T-helper 1 cell treated with Interleukin-12 subunit alpha and Interleukin-12 subunit beta and Interleukin-4 antibody, amounts not matched to agents 30 μg/mL and 1 μg/mL, for 36 hours (primary cell): ENCODE measurements around the gene NXPE4.
"Not testable (repeated sequence)": the region's sequence is repeated elsewhere in the genome, so short reads cannot be mapped to it uniquely, and the experiment has no call there.

Experiments used
- H3K27ac Mint-ChIP-seq: one replicate; pipeline ENCODE4 v1.8.0; 2021; ENCODE audit warnings: mild to moderate bottlenecking, mixed read lengths
- H3K27me3 Mint-ChIP-seq: one replicate; pipeline ENCODE4 v1.8.0; 2021; ENCODE audit warnings: low read depth, mixed read lengths
- H3K36me3 Mint-ChIP-seq: one replicate; pipeline ENCODE4 v1.8.0; 2021; ENCODE audit warnings: low read depth, mixed read lengths
- H3K4me1 Mint-ChIP-seq: one replicate; pipeline ENCODE4 v1.8.0; 2021; ENCODE audit warnings: low read depth, mixed read lengths
- H3K4me3 Mint-ChIP-seq: one replicate; pipeline ENCODE4 v1.8.0; 2021; ENCODE audit warnings: mild to moderate bottlenecking, moderate library complexity, mixed read lengths
- H3K9me3 Mint-ChIP-seq: one replicate; pipeline ENCODE4 v1.8.0; 2021; ENCODE audit warnings: mixed read lengths

The NXPE4 gene

DNA sequence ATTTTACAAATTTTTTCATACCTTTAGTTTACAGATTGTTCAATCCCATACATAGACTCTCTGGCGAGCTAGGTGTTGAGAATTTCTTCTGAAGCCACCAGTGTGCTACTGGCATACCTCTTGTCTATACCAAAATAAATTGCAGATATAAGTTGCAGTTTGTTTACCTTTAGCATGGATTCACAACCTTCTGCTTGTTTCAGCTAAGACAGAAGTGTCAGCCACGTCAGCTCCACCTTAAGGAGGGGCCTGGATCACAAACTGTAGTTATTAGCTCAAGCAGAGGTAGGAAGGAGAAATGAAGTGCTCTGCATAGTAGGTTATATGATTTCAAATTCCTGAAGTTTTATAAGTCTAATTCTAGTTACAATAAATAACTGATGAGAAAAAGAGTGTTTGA is at the start of gene NXPE4:
Gene NXPE4, minus strand, starts transcription at position 216 of the 400 bp plus-strand sequence. CDS start 1,027 bp downstream, outside the sequence.
- Mint-ChIP-seq H3K27me3 (peaks cover 6% of the 10 kb centered on the region), H3K27ac (no peak within 1 kb of the TSS), H3K9me3 (no peaks in the 10 kb centered on the region), H3K4me1 (no peaks in the 10 kb centered on the region), H3K36me3 (no peaks in the 10 kb centered on the region), H3K4me3 (no peak within 1 kb of the TSS)

- not testable (repeated sequence) for H3K27me3 Mint-ChIP-seq, H3K36me3 Mint-ChIP-seq, H3K9me3 Mint-ChIP-seq, H3K27ac Mint-ChIP-seq, H3K4me3 Mint-ChIP-seq, H3K4me1 Mint-ChIP-seq
These were observed 43.9 kb upstream of the NXPE4 start for GRCh38 chr11:114639440-114639839.

DNA sequence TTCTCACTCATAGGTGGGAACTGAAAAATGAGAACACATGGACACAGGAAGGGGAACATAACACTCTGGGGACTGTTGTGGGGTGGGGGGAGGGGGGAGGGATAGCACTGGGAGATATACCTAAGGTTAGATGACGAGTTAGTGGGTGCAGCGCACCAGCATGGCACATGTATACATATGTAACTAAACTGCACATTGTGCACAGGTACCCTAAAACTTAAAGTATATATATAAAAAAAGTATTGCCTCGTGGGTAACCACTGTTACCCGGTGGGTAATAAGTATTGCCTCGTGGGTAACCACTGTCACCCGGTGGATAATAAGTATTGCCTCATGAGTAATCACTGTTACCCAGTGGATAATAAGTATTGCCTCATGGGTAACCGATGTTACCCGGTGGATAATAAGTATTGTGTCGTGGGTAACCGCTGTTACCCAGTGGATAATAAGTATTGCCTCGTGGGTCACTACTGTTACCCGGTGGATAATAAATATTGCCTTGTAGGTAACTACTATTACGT is 35.9 kb upstream of the NXPE4 start:
- not testable (repeated sequence) for H3K36me3 Mint-ChIP-seq, H3K27me3 Mint-ChIP-seq, H3K4me1 Mint-ChIP-seq, H3K4me3 Mint-ChIP-seq, H3K27ac Mint-ChIP-seq, H3K9me3 Mint-ChIP-seq

DNA sequence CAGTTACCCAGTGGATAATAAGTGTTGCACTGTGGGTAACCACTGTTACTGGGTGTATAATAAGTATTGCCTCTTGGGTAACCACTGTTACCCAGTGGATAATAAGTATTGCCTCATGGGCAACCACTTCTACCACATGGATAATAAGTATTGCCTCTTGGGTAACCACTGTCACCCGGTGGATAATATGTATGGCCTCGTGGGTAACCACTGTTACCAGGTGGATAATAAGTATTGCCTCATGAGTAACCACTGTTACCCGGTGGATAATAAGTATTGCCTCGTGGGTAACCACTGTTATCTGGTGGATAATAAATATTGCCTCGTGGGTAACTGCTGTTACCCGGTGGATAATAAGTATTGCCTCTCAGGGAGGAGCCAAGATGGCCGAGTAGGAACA is 29.7 kb upstream of the NXPE4 start:
- Mint-ChIP-seq H3K4me1 (no peaks in the 10 kb centered on the region), H3K27me3 (no peaks in the 10 kb centered on the region), H3K9me3 (peaks cover 5% of the 10 kb centered on the region), H3K27ac (no peak overlapping the region), H3K36me3 (no peaks in the 10 kb centered on the region), H3K4me3 (no peak overlapping the region)

DNA sequence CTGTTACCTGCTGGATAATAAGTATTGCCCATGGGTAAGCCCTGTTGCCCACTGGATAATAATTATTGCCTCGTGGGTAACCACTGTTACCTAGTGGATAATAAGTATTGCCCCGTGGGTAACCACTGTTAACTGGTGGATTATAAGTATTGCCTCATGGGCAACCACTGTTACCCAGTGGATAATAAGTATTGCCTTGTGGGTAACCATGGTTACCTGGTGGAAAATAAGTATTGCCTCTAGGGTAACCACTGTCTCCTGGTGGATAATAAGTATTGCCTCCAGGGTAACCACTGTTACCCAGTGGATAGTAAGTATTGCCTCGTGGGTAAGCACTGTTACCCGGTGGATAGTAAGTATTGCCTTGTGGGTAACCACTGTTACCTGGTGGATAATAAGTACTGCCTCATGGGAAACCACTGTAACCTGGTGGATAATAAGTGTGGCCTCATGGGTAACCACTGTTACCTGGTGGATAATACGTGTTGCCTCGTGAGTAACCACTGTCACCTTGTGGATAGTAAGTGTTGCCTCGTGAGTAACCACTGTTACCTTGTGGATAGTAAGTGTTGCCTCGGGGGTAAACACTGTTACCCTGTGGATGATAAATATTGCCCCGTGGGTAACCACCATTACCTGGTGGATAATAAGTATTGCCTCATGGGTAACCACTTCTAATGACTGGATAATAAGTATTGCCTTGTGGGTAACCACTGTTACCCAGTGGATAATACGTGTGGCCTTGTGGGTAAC is 29.0 kb upstream of the NXPE4 start:
- Mint-ChIP-seq H3K4me3 (no peak overlapping the region), H3K36me3 (no peaks in the 10 kb centered on the region), H3K27ac (no peak overlapping the region), H3K27me3 (no peaks in the 10 kb centered on the region), H3K4me1 (no peaks in the 10 kb centered on the region), H3K9me3 (peaks cover 7% of the 10 kb centered on the region)

- no peaks in the 10 kb centered on the region for H3K27me3 Mint-ChIP-seq
- no peaks in the 10 kb centered on the region for H3K4me1 Mint-ChIP-seq
- H3K4me3 Mint-ChIP-seq: no peak overlapping the region
- no peaks in the 10 kb centered on the region for H3K36me3 Mint-ChIP-seq
- H3K9me3 Mint-ChIP-seq: peaks cover 14% of the 10 kb centered on the region
- no peak overlapping the region for H3K27ac Mint-ChIP-seq
These were observed 28.1 kb upstream of the NXPE4 start for GRCh38 chr11:114623720-114624119.

DNA sequence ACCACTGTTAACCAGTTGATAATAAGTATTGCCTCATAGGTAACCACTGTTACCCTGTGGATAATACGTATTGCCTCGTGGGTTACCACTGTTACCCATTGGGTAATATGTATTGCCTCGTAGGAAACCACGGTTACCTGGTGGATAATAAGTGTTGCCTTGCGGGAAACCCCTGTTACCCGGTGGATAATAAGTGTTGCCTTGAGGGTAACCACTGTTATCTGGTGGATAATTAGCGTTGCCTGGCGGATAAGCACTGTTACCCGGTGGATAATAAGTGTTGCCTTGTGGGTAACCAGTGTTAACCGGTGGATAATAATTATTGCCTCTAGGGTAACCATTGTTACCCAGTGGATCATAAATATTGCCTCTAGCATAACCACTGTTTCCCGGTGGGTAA is 27.3 kb upstream of the NXPE4 start:
- Mint-ChIP-seq H3K9me3 (peaks cover 17% of the 10 kb centered on the region), H3K27ac (no peak overlapping the region), H3K4me1 (no peaks in the 10 kb centered on the region), H3K27me3 (no peaks in the 10 kb centered on the region), H3K36me3 (no peaks in the 10 kb centered on the region), H3K4me3 (no peak overlapping the region)

- H3K36me3 Mint-ChIP-seq: no peaks in the 10 kb centered on the region
- H3K27ac Mint-ChIP-seq: no peak overlapping the region
- peaks cover 17% of the 10 kb centered on the region for H3K9me3 Mint-ChIP-seq
- no peaks in the 10 kb centered on the region for H3K27me3 Mint-ChIP-seq
- no peak overlapping the region for H3K4me3 Mint-ChIP-seq
- H3K4me1 Mint-ChIP-seq: no peaks in the 10 kb centered on the region
These were observed 26.6 kb upstream of the NXPE4 start for GRCh38 chr11:114621950-114622809.

GRCh38 chr11:114621072-114621471 is 25.5 kb upstream of the NXPE4 start:
- Mint-ChIP-seq H3K27me3 (no peaks in the 10 kb centered on the region), H3K9me3 (peaks cover 17% of the 10 kb centered on the region), H3K4me1 (no peaks in the 10 kb centered on the region), H3K36me3 (no peaks in the 10 kb centered on the region), H3K27ac (no peak overlapping the region), H3K4me3 (no peak overlapping the region)

DNA sequence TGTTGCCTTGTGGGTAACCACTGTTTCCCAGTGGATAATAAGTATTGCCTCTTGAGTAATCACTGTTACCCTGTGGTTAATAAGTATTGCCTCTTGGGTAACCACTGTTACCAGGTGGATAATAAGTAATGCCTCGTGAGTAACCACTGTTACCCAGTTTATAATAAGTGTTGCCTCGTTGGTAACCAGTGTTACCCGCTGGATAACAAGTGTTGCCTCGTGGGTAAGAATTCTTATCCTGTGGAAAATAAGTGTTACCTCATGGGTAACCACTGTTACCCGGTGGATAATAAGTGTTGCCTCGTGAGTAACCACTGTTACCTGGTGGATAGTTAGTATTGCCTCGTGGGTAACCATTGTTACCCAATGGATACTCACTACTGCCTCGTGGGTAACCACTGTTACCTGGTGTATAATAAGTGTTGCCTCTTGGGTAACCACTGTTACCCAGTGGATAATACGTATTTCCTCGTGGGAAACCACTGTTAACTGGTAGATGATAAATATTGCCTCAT is 24.1 kb upstream of the NXPE4 start:
- Mint-ChIP-seq H3K4me3 (no peak overlapping the region), H3K4me1 (no peaks in the 10 kb centered on the region), H3K36me3 (no peaks in the 10 kb centered on the region), H3K9me3 (peaks cover 17% of the 10 kb centered on the region), H3K27ac (no peak overlapping the region), H3K27me3 (no peaks in the 10 kb centered on the region)

GRCh38 chr11:114618139-114618538 is 22.6 kb upstream of the NXPE4 start:
- Mint-ChIP-seq H3K27me3 (no peaks in the 10 kb centered on the region), H3K9me3 (peaks cover 17% of the 10 kb centered on the region), H3K27ac (no peak overlapping the region), H3K36me3 (no peaks in the 10 kb centered on the region), H3K4me1 (no peaks in the 10 kb centered on the region), H3K4me3 (no peak overlapping the region)

- H3K4me3 Mint-ChIP-seq: no peak overlapping the region
These were observed 21.9 kb upstream of the NXPE4 start for GRCh38 chr11:114617157-114618124.

DNA sequence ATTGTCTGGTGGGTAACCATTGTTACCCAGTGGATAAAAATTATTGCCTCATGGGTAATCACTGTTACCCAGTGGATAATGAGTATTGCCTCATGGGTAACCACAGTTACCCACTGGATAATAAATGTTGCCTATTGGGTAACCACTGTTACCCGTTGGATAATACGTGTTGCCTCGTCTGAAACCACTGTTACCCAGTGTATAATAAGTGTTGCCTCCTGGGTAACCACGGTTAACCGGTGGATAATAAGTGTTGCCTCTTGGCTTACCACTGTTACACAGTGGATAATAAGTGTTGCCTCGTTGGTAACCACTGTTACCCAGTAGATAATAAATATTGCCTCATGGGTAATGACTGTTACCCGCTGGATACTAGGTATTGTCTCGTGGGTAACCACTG is 20.9 kb upstream of the NXPE4 start:
- H3K36me3 Mint-ChIP-seq: no peaks in the 10 kb centered on the region
- H3K27me3 Mint-ChIP-seq: no peaks in the 10 kb centered on the region
- no peak overlapping the region for H3K27ac Mint-ChIP-seq
- H3K9me3 Mint-ChIP-seq: peaks cover 17% of the 10 kb centered on the region
- H3K4me3 Mint-ChIP-seq: no peak overlapping the region
- no peaks in the 10 kb centered on the region for H3K4me1 Mint-ChIP-seq

More at GRCh38 chr11:114617157-114618124, 21.9 kb upstream of the NXPE4 start:
- no peaks in the 10 kb centered on the region for H3K27me3 Mint-ChIP-seq
- no peaks in the 10 kb centered on the region for H3K36me3 Mint-ChIP-seq
- no peaks in the 10 kb centered on the region for H3K4me1 Mint-ChIP-seq
- no peak overlapping the region for H3K27ac Mint-ChIP-seq
- peaks cover 17% of the 10 kb centered on the region for H3K9me3 Mint-ChIP-seq
